NCI-H1092 treated with DMSO at 0.1 percent for 48 hours (cell line): Measurements from ENCODE around the gene IPO4.

Source experiments
- DNase-seq: peaks from one replicate; lab custom pipeline; 2025; lab: John Stamatoyannopoulos, UW

The IPO4 gene

GRCh38 chr14:24176599-24176998 is 12.0 kb downstream of the IPO4 start:
- DNase-seq = no peak

GRCh38 chr14:24172871-24173281 is 15.7 kb downstream of the IPO4 start:
- DNase-seq = no peak

- no peak for DNase-seq
Observed at GRCh38 chr14:24172261-24172860, 16.3 kb downstream of the IPO4 start.

GRCh38 chr14:24171422-24172260 is 17.0 kb downstream of the IPO4 start, which contains the start of gene REC8:
Gene REC8 (plus strand): TSS chr14:24172080. CDS start chr14:24172553, 473 bp downstream.
- DNase-seq = peak; percentile 96

- DNase-seq = no peak
Observed at GRCh38 chr14:24167469-24168114, 21.0 kb downstream of the IPO4 start.

GRCh38 chr14:24165785-24166184 is 22.8 kb downstream of the IPO4 start:
- DNase-seq = no peak

GRCh38 chr14:24164518-24164991 is 24.1 kb downstream of the IPO4 start:
- DNase-seq = no peak

GRCh38 chr14:24162093-24162492 is 26.5 kb downstream of the IPO4 start:
- DNase-seq = no peak

- peak; percentile 89 for DNase-seq
Observed at GRCh38 chr14:24160850-24161804, 27.5 kb downstream of the IPO4 start, which contains the start of gene IRF9. Gene IRF9 (plus strand): TSS chr14:24161265. CDS start chr14:24162145, 880 bp downstream.

- DNase-seq = no peak
Observed at GRCh38 chr14:24160499-24160849, 28.1 kb downstream of the IPO4 start.

GRCh38 chr14:24159777-24160498 is 28.7 kb downstream of the IPO4 start:
- no peak for DNase-seq

- DNase-seq = no peak
Observed at GRCh38 chr14:24157331-24157730, 31.3 kb downstream of the IPO4 start.

GRCh38 chr14:24156840-24157239 is 31.8 kb downstream of the IPO4 start:
- no peak for DNase-seq

- DNase-seq = no peak
Observed at GRCh38 chr14:24155100-24155499, 33.5 kb downstream of the IPO4 start.

- no peak for DNase-seq
Observed at GRCh38 chr14:24151404-24152080, 37.1 kb downstream of the IPO4 start.

GRCh38 chr14:24150993-24151392 is 37.6 kb downstream of the IPO4 start:
- no peak for DNase-seq

GRCh38 chr14:24150567-24150966 is 38.0 kb downstream of the IPO4 start:
- no peak for DNase-seq

GRCh38 chr14:24150061-24150460 is 38.6 kb downstream of the IPO4 start:
- DNase-seq = no peak

GRCh38 chr14:24149302-24149969 is 39.2 kb downstream of the IPO4 start:
- no peak for DNase-seq
